ENCODE results near the gene TNNI2.

The TNNI2 gene

GRCh38 chr11:1819074-1819473 lies 19.7 kb upstream of the TNNI2 start:
- FAIRE-seq (no peak), DNase-seq (ENCODE audit: insufficient read length, low spot score) (no peak)
- no peak for TF ChIP-seq POLR2A (IDR thresholded peaks at IDR 0.05; ENCODE audit: low read depth, low read length)
- TF ChIP-seq POU2F2 (IDR thresholded peaks at IDR 0.05; ENCODE audit: low read depth, low read length), result no peak
- no peak for TF ChIP-seq TAF1 (IDR thresholded peaks at IDR 0.05; ENCODE audit: low read depth, low read length)
- TF ChIP-seq PAX5 (IDR thresholded peaks at IDR 0.05; ENCODE audit: insufficient read depth, low read length, severe bottlenecking), result no peak
- no peak for TF ChIP-seq POLR2AphosphoS5 (IDR thresholded peaks at IDR 0.05; ENCODE audit: low read depth, low read length)
- no peak for TF ChIP-seq SPI1 (IDR thresholded peaks at IDR 0.05; ENCODE audit: low read depth, low read length)

DNA sequence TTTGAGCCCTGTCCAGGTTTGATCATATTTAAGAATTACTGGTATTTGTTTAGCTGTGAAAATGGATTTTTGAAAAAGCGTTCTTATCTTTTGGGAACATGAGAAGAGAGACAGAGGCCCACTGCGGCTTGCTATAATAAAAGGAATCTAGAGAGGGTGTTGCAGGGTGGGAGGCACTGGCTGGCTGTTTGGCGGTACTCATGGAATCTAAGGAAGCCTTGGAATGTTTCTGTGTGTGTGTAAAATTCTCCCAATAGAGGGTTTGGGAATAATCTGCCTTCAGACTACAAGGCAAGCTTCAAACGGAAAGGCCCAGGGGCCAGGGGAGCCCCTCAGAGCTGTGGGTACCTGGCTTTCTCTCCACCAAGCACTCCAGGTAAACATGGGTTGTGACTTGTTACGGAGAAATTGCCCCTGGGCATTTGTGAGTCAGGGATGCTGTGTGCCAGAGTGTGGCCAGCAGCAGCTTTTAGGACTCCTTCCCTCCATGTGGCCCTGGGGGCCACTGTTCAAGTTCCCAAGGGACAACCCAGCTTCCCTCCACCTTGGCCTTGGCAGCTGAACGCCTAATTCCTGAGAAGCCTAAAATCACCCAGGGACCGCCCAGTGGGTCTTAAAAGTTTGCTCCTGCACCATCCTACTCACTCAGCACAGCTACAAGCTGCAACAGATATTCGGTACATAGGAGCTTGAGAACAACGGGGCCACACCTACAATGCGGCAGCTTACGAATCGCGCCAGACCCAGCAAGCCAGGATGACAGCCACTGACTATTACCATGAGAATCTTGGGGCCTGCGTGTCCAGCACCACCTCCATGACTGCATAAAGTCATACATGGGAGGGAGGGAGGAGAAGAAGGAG lies 18.1 kb upstream of the TNNI2 start:
- DNase-seq (ENCODE audit: insufficient read length, low spot score) (no peak), FAIRE-seq (no peak)
- no peak for TF ChIP-seq SPI1 (IDR thresholded peaks at IDR 0.05; ENCODE audit: low read depth, low read length)
- no peak for TF ChIP-seq POLR2AphosphoS5 (IDR thresholded peaks at IDR 0.05; ENCODE audit: low read depth, low read length)
- no peak for TF ChIP-seq PAX5 (IDR thresholded peaks at IDR 0.05; ENCODE audit: insufficient read depth, low read length, severe bottlenecking)
- TF ChIP-seq POLR2A (IDR thresholded peaks at IDR 0.05; ENCODE audit: low read depth, low read length), result no peak
- TF ChIP-seq POU2F2 (IDR thresholded peaks at IDR 0.05; ENCODE audit: low read depth, low read length), result no peak
- no peak for TF ChIP-seq TAF1 (IDR thresholded peaks at IDR 0.05; ENCODE audit: low read depth, low read length)

DNA sequence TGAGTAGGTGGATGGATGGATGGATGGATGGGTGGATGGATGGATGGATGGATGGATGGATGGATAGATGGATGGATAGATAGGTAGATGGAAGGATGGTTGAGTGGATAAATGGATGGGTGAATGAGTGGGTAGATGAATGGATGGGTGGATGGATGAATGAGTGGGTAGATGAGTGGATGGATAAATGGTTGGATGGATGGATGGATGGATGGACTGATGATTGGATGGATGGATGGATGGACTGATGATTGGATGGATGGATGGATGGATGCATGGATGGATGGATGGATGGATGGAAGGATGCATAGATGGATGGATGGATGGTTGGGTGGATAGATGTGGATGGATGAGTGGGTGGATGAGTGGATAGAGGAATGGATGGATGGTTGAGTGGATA lies 17.2 kb upstream of the TNNI2 start:
- no peak for FAIRE-seq
- no peak for DNase-seq (ENCODE audit: insufficient read length, low spot score)
- TF ChIP-seq POLR2A (IDR thresholded peaks at IDR 0.05; ENCODE audit: low read depth, low read length) (no peak), PAX5 (IDR thresholded peaks at IDR 0.05; ENCODE audit: insufficient read depth, low read length, severe bottlenecking) (no peak), SPI1 (IDR thresholded peaks at IDR 0.05; ENCODE audit: low read depth, low read length) (no peak), POU2F2 (IDR thresholded peaks at IDR 0.05; ENCODE audit: low read depth, low read length) (no peak), TAF1 (IDR thresholded peaks at IDR 0.05; ENCODE audit: low read depth, low read length) (no peak), POLR2AphosphoS5 (IDR thresholded peaks at IDR 0.05; ENCODE audit: low read depth, low read length) (no peak)

- DNase-seq (ENCODE audit: insufficient read length, low spot score) (no peak), FAIRE-seq (no peak)
- TF ChIP-seq POLR2AphosphoS5 (IDR thresholded peaks at IDR 0.05; ENCODE audit: low read depth, low read length) (no peak), POLR2A (IDR thresholded peaks at IDR 0.05; ENCODE audit: low read depth, low read length) (no peak), SPI1 (IDR thresholded peaks at IDR 0.05; ENCODE audit: low read depth, low read length) (no peak), POU2F2 (IDR thresholded peaks at IDR 0.05; ENCODE audit: low read depth, low read length) (no peak), TAF1 (IDR thresholded peaks at IDR 0.05; ENCODE audit: low read depth, low read length) (no peak), PAX5 (IDR thresholded peaks at IDR 0.05; ENCODE audit: insufficient read depth, low read length, severe bottlenecking) (no peak)
Observed at GRCh38 chr11:1822648-1823375, 16.0 kb upstream of the TNNI2 start.

GRCh38 chr11:1823376-1824220 lies 15.2 kb upstream of the TNNI2 start:
- FAIRE-seq (no peak), DNase-seq (ENCODE audit: insufficient read length, low spot score) (no peak)
- no peak for TF ChIP-seq PAX5 (IDR thresholded peaks at IDR 0.05; ENCODE audit: insufficient read depth, low read length, severe bottlenecking)
- TF ChIP-seq POU2F2 (IDR thresholded peaks at IDR 0.05; ENCODE audit: low read depth, low read length), result no peak
- TF ChIP-seq SPI1 (IDR thresholded peaks at IDR 0.05; ENCODE audit: low read depth, low read length), result no peak
- no peak for TF ChIP-seq POLR2AphosphoS5 (IDR thresholded peaks at IDR 0.05; ENCODE audit: low read depth, low read length)
- TF ChIP-seq TAF1 (IDR thresholded peaks at IDR 0.05; ENCODE audit: low read depth, low read length), result no peak
- no peak for TF ChIP-seq POLR2A (IDR thresholded peaks at IDR 0.05; ENCODE audit: low read depth, low read length)

DNA sequence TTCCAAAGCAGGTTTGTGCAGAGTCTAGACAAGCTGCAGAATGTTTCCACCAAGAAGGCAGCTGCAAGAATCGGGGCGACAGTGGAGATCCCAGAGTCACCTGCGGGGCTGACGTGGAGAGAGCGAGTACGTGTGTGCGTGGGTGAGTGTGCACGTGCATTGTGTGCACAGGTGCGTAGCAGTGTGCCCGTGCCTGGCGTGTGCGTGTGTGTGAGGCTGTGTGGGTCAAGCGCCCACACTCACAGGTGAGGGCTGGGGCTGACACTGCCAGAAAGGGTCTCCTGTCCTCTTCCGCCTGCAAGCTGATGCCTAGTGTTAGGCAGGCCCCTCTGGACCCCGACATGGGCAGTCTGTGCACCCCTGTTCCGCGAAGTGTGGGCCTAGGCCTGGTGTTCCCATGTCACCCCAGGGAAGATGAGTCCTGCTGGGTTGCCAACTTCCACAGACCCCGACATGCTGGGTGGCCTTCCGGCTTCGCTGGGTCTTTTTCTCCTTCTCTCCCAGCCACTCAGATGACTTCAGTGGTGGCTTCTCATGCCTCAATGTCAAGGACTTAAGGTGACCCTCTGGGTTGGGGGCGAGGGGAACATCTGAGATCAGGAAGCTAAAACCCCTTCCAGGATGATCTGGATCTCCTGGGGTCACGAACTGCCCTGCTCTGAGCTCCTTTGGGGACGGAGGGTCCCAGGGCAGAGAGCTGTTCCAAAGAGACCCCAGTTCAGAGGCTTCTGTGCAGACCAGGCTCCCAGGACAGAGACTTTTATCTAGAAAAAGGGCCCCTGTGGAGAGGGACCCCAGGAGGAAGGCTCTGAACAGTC lies 14.4 kb upstream of the TNNI2 start:
- DNase-seq (ENCODE audit: insufficient read length, low spot score) (no peak), FAIRE-seq (no peak)

GRCh38 chr11:1825039-1825740 lies 13.6 kb upstream of the TNNI2 start:
- FAIRE-seq (no peak), DNase-seq (ENCODE audit: insufficient read length, low spot score) (peak; percentile 80)
- no peak for TF ChIP-seq POU2F2 (IDR thresholded peaks at IDR 0.05; ENCODE audit: low read depth, low read length)
- TF ChIP-seq POLR2AphosphoS5 (IDR thresholded peaks at IDR 0.05; ENCODE audit: low read depth, low read length), result no peak
- no peak for TF ChIP-seq TAF1 (IDR thresholded peaks at IDR 0.05; ENCODE audit: low read depth, low read length)
- no peak for TF ChIP-seq POLR2A (IDR thresholded peaks at IDR 0.05; ENCODE audit: low read depth, low read length)
- TF ChIP-seq SPI1 (IDR thresholded peaks at IDR 0.05; ENCODE audit: low read depth, low read length), result no peak
- no peak for TF ChIP-seq PAX5 (IDR thresholded peaks at IDR 0.05; ENCODE audit: insufficient read depth, low read length, severe bottlenecking)

More for the DNA sequence above, 14.4 kb upstream of the TNNI2 start:
- TF ChIP-seq POLR2AphosphoS5 (IDR thresholded peaks at IDR 0.05; ENCODE audit: low read depth, low read length) (no peak), PAX5 (IDR thresholded peaks at IDR 0.05; ENCODE audit: insufficient read depth, low read length, severe bottlenecking) (no peak), POLR2A (IDR thresholded peaks at IDR 0.05; ENCODE audit: low read depth, low read length) (no peak), SPI1 (IDR thresholded peaks at IDR 0.05; ENCODE audit: low read depth, low read length) (no peak), POU2F2 (IDR thresholded peaks at IDR 0.05; ENCODE audit: low read depth, low read length) (no peak), TAF1 (IDR thresholded peaks at IDR 0.05; ENCODE audit: low read depth, low read length) (no peak)

Data from GM12891 (cell line).